Right lobe of liver (tissue), 4 donors: Measurements from ENCODE around the gene PTGFR.

Source experiments
- CTCF ChIP-seq, 4 donors: fragments of 200-600 bp in 3 of 4; fragments of 450-650 bp in 1 of 4; IDR thresholded peaks; one replicate each; pipeline versions ENCODE4 v1.5.1 to v1.8.0; 2016 to 2022; ENCODE audit warnings: antibody characterized with exemption in 4 of 4, mild to moderate bottlenecking in 2 of 4
- POLR2A ChIP-seq: fragments of 450-650 bp; IDR thresholded peaks from one replicate; pipeline ENCODE4 v1.6.1; 2017; ENCODE audit warnings: antibody characterized with exemption, mild to moderate bottlenecking
- donor health status: DM: no; HTN: no; CAD: no.
- donor health status: DM: no; HTN: no; CAD: no.
- donor health status: DM: no; HTN: yes; CAD: no.

GRCh38 chr1:78472851-78473496 lies 17.8 kb upstream of the PTGFR start:
- TF ChIP-seq CTCF (IDR thresholded peaks at IDR 0.05) (no peak), POLR2A (no peak)
